ENCODE measurements around the gene SPPL2A. TPM values are rescaled to one million over a fixed set of nuclear protein-coding genes. Genes with fewer than 3 reads are reported as not detected.

Gene SPPL2A
- total and polyA plus RNA-seq, 9 of the 15 experiments (the other 6 are each of a cell fraction or from before 2014, with no cell fraction given), result 9.8 to 66.1 (median 38.0) TPM

DNA sequence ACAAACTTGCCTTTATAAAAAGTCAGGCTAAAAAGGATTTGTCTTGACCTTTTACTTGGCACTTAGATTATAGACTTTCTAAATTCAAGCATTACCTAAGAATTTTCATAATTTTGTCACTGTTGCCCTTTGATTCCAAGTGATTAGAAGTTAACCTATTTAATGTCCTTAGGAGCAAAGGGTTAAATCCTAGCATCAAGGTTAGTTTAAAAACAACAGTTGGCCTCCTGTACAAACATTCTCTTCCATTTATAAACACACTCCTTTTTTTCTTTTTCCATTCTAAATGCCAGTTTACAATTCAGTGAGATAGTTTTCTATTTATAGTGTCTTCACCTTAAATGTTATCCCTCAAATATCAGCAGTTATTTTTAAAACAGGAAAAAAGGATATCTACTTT is 18.4 kb upstream of the SPPL2A start:
- H3K9me1 ChIP-seq (ENCODE audit: control insufficient read depth, insufficient read depth, low read length), result no peaks in the 10 kb centered on the region
- no TSS peak for BruUV-seq (replicated peaks)
- intact Hi-C loops (cut with micrococcal nuclease) (no loop called here), in situ Hi-C loops (cut with MboI) (no loop called here)
- no peak overlapping the region for H3K9ac ChIP-seq (ENCODE audit: insufficient read depth in 1 of 2, low read depth in 2 of 2, low read length in 2 of 2)
- no peak overlapping the region for H3K27ac ChIP-seq (ENCODE audit: extremely low read depth, low read depth, low read length)
- no peaks in the 10 kb centered on the region for H3K9me3 ChIP-seq (replicated peaks; ENCODE audit: control insufficient read depth, insufficient read depth, low read depth, low read length)
- no peaks in the 10 kb centered on the region for H3K27me3 ChIP-seq (ENCODE audit: control insufficient read depth in 2 of 2, insufficient read depth in 2 of 2, low read length in 2 of 2)
- ChIA-PET CTCF (ENCODE audit: low intra/inter-chr PET ratio) (no interaction called here), POLR2A (interaction anchor here (1.4 kb wide), 1 partner anchor 19 kb away, joined by 4 read pairs; no protein-coding TSS in a partner anchor)
- no peak overlapping the region for H2AFZ ChIP-seq (ENCODE audit: low read depth, low read length)
- no peak for ATAC-seq
- H3K4me1 ChIP-seq (replicated peaks in 1 of 2; ENCODE audit: control insufficient read depth in 2 of 2, insufficient read depth in 2 of 2, low read length in 2 of 2), result no peaks in the 10 kb centered on the region; a peak in 1 of 5 replicates
- H3K4me2 ChIP-seq (ENCODE audit: insufficient read depth, low read length), result no peak overlapping the region
- FAIRE-seq, result no peak
- H3K36me3 ChIP-seq (ENCODE audit: control insufficient read depth, insufficient read depth, low read length), result no peaks in the 10 kb centered on the region
- no peak overlapping the region for H3K4me3 ChIP-seq
- TF ChIP-seq CBFA2T3 (IDR thresholded peaks at IDR 0.05) (no peak), ZNF639 (CRISPR knock-in tag; conservative IDR thresholded peaks at IDR 0.05 in 1 of 2, IDR thresholded peaks at IDR 0.05 in 1 of 2) (no peak), HMGXB4 (CRISPR knock-in tag; IDR thresholded peaks at IDR 0.05) (no peak), ZNF444 (CRISPR knock-in tag; IDR thresholded peaks at IDR 0.05) (no peak)
- no peaks in the 10 kb centered on the region for H4K20me1 ChIP-seq (replicated peaks; ENCODE audit: control insufficient read depth, insufficient read depth, low read length)
- no peak for DNase-seq (ENCODE audit: extremely low read depth in 1 of 4, low spot score in 3 of 4)
- no peaks in the 10 kb centered on the region for H3K79me2 ChIP-seq (ENCODE audit: control insufficient read depth, insufficient read depth, low read length)
